ENCODE results near the gene NXNL1. TPM values are rescaled to one million over a fixed set of nuclear protein-coding genes. Genes with fewer than 3 reads are reported as not detected.
"Not testable (repeated sequence)": the region's sequence is repeated elsewhere in the genome, so short reads cannot be mapped to it uniquely, and the experiment has no call there.

The NXNL1 gene
- total RNA-seq, 1 experiment from 2014 or later = not detected

DNA sequence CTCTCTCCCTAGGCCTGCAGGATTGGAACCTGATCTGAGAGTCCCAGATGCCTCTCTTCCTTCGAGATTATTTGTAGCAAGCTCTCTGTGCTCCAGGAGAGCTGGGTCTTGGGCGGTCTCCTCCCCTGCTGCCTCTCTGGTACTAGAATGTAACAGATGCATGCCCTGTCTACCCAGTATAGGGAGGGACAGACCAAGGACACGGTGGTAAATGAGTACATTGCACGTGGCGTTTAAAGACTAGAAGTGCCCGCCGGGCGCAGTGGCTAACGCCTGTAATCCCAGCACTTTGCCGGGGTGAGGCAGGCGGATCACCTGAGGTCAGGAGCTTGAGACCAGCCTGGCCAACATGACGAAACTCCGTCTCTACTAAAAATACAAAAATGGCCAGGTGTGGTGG, 21.3 kb upstream of the NXNL1 start:
- H3K79me2 ChIP-seq (ENCODE audit: low read length) = no peaks in the 10 kb centered on the region
- no peaks in the 10 kb centered on the region for H3K36me3 ChIP-seq (ENCODE audit: low read depth, low read length)
- H3K4me2 ChIP-seq (ENCODE audit: low read length) = no peak overlapping the region
- no TSS peak for BruUV-seq (replicated peaks)
- no peak overlapping the region for H2AFZ ChIP-seq (ENCODE audit: low read length)
- TF ChIP-seq EZH2phosphoT487 (IDR thresholded peaks at IDR 0.05; ENCODE audit: borderline replicate concordance, low read length) (no peak), EZH2 (IDR thresholded peaks at IDR 0.05; ENCODE audit: low read length, unreplicated experiment) (no peak), CTCF (conservative IDR thresholded peaks at IDR 0.05; ENCODE audit: low read depth, low read length) (no peak)
- DNase-seq (no peak), ATAC-seq (no peak)
- CTCF ChIA-PET = no interaction called here
- H3K4me3 ChIP-seq (ENCODE audit: low read length) = no peak overlapping the region
- no peaks in the 10 kb centered on the region for H3F3A ChIP-seq (ENCODE audit: low read length, unreplicated experiment)
- H3K9me2 ChIP-seq (replicated peaks; ENCODE audit: low read length) = no peaks in the 10 kb centered on the region
- H3K9me3 ChIP-seq (ENCODE audit: low read length) = no peaks in the 10 kb centered on the region
- H4K20me1 ChIP-seq (ENCODE audit: low read length) = no peaks in the 10 kb centered on the region
- H3K27ac ChIP-seq (ENCODE audit: low read length) = no peak overlapping the region
- H3K4me1 ChIP-seq (ENCODE audit: insufficient read depth, low read length) = no peaks in the 10 kb centered on the region
- intact Hi-C loops (cut with micrococcal nuclease) = no loop called here
- H3K9ac ChIP-seq (ENCODE audit: low read length) = no peak overlapping the region
- POLR2A ChIA-PET (ENCODE audit: unreplicated experiment) = no interaction called here
- no peaks in the 10 kb centered on the region for H3K27me3 ChIP-seq (ENCODE audit: low read length)

GRCh38 chr19:17479325-17479791, 18.6 kb upstream of the NXNL1 start:
- ChIA-PET CTCF (no interaction called here), POLR2A (ENCODE audit: unreplicated experiment) (no interaction called here)
- Histone ChIP-seq H3K4me2 (ENCODE audit: low read length) (no peak overlapping the region), H3K27me3 (ENCODE audit: low read length) (no peaks in the 10 kb centered on the region), H3K79me2 (ENCODE audit: low read length) (no peaks in the 10 kb centered on the region), H3F3A (ENCODE audit: low read length, unreplicated experiment) (no peaks in the 10 kb centered on the region), H3K4me1 (ENCODE audit: insufficient read depth, low read length) (peaks cover 10% of the 10 kb centered on the region), H2AFZ (ENCODE audit: low read length) (no peak overlapping the region), H3K9ac (ENCODE audit: low read length) (no peak overlapping the region), H3K9me2 (replicated peaks; ENCODE audit: low read length) (no peaks in the 10 kb centered on the region), H4K20me1 (ENCODE audit: low read length) (no peaks in the 10 kb centered on the region), H3K9me3 (ENCODE audit: low read length) (no peaks in the 10 kb centered on the region), H3K36me3 (ENCODE audit: low read depth, low read length) (no peaks in the 10 kb centered on the region), H3K4me3 (ENCODE audit: low read length) (no peak overlapping the region), H3K27ac (ENCODE audit: low read length) (no peak overlapping the region)
- TF ChIP-seq EZH2phosphoT487 (IDR thresholded peaks at IDR 0.05; ENCODE audit: borderline replicate concordance, low read length) (no peak), CTCF (conservative IDR thresholded peaks at IDR 0.05; ENCODE audit: low read depth, low read length) (no peak), EZH2 (IDR thresholded peaks at IDR 0.05; ENCODE audit: low read length, unreplicated experiment) (no peak)
- ATAC-seq = no peak
- no peak for DNase-seq
- no TSS peak for BruUV-seq (replicated peaks)
- intact Hi-C loops (cut with micrococcal nuclease) = no loop called here

GRCh38 chr19:17475541-17476115, 14.9 kb upstream of the NXNL1 start:
- H3K9me2 ChIP-seq (replicated peaks; ENCODE audit: low read length) = no peaks in the 10 kb centered on the region
- H3K4me1 ChIP-seq (ENCODE audit: insufficient read depth, low read length) = peaks cover 15% of the 10 kb centered on the region
- H3K27me3 ChIP-seq (ENCODE audit: low read length) = no peaks in the 10 kb centered on the region
- ATAC-seq (peak; percentile 72), DNase-seq (peak; percentile 65)
- POLR2A ChIA-PET (ENCODE audit: unreplicated experiment) = interaction anchor here (0.6 kb wide), 1 partner anchor 12 kb away, joined by 3 read pairs; no protein-coding TSS in a partner anchor
- H3K4me2 ChIP-seq (ENCODE audit: low read length) = peak overlapping the region; percentile 17; the same call in 1 of the 2 replicates
- TF ChIP-seq CTCF (conservative IDR thresholded peaks at IDR 0.05; ENCODE audit: low read depth, low read length) (no peak), EZH2phosphoT487 (IDR thresholded peaks at IDR 0.05; ENCODE audit: borderline replicate concordance, low read length) (no peak), EZH2 (IDR thresholded peaks at IDR 0.05; ENCODE audit: low read length, unreplicated experiment) (no peak)
- no peaks in the 10 kb centered on the region for H3K36me3 ChIP-seq (ENCODE audit: low read depth, low read length)
- H3K9ac ChIP-seq (ENCODE audit: low read length) = no peak overlapping the region
- intact Hi-C loops (cut with micrococcal nuclease) = no loop called here
- no peak overlapping the region for H3K4me3 ChIP-seq (ENCODE audit: low read length)
- H3K9me3 ChIP-seq (ENCODE audit: low read length) = no peaks in the 10 kb centered on the region
- no peak overlapping the region for H2AFZ ChIP-seq (ENCODE audit: low read length)
- no peaks in the 10 kb centered on the region for H4K20me1 ChIP-seq (ENCODE audit: low read length)
- no peaks in the 10 kb centered on the region for H3F3A ChIP-seq (ENCODE audit: low read length, unreplicated experiment)
- BruUV-seq (replicated peaks) = no TSS peak
- H3K79me2 ChIP-seq (ENCODE audit: low read length) = peaks cover 7% of the 10 kb centered on the region; the same call in 1 of the 2 replicates
- H3K27ac ChIP-seq (ENCODE audit: low read length) = peak overlapping the region; percentile 44
- CTCF ChIA-PET = no interaction called here

DNA sequence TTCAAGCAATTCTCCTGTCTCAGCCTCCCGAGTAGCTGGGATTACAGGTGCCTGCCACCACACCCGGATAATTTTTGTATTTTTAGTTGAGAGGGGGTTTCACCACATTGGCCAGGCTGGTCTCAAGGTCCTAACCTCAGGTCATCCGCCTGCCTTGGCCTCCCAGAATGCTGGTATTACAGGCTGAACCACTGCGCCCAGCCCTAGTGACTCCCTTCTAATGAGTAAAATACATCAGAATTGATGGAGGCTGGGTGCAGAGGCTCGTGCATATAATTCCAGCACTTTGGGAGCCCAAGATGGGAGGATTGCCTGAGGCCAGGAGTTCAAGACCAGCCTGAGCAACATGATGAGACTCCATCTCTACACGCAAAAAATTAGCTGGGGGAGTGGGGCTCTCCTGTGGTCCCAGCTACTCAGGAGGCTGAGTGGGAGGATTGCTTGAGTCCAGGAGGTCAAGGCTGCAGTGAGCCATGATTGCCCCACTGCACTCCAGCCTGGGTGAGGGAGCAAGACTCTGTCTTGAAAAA, 14.3 kb upstream of the NXNL1 start:
- H3F3A ChIP-seq (ENCODE audit: low read length, unreplicated experiment); intact Hi-C loops (cut with micrococcal nuclease); DNase-seq; BruUV-seq (replicated peaks); ATAC-seq; H3K36me3 ChIP-seq (ENCODE audit: low read depth, low read length); H4K20me1 ChIP-seq (ENCODE audit: low read length); H3K79me2 ChIP-seq (ENCODE audit: low read length); H3K9ac ChIP-seq (ENCODE audit: low read length); CTCF ChIA-PET; H2AFZ ChIP-seq (ENCODE audit: low read length); H3K4me3 ChIP-seq (ENCODE audit: low read length); H3K9me2 ChIP-seq (replicated peaks; ENCODE audit: low read length); H3K9me3 ChIP-seq (ENCODE audit: low read length); H3K27me3 ChIP-seq (ENCODE audit: low read length): not testable (repeated sequence)
- Histone ChIP-seq H3K4me1 (ENCODE audit: insufficient read depth, low read length) (peaks cover 15% of the 10 kb centered on the region), H3K4me2 (ENCODE audit: low read length) (peak overlapping the region; percentile 17; the same call in 1 of the 2 replicates), H3K27ac (ENCODE audit: low read length) (peak overlapping the region; percentile 44)
- POLR2A ChIA-PET (ENCODE audit: unreplicated experiment) = interaction anchor here (0.6 kb wide), 1 partner anchor 11 kb away, joined by 3 read pairs; no protein-coding TSS in a partner anchor

Data from PC-3 (cell line).